ENCODE results near the gene C10orf71.

The C10orf71 gene

DNA sequence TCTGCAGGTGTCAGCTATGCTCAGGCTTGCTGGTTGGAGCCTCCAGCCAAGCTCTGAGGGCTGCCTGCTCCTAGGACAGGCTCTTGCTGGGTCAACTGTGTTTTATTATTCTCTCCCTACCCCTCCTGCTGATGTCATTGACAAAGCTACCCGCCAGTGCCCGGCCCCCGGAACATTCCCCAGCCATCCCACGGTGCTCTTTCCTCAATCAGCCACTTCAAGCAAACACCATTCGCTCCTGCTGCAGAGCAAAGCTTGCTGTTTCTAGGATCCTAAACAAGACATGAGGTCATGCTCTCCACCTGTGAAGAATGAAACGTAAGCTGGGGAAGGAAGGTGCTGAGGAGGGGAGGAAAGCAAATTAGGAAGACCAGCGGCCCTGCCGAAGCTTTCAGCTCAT is 2.1 kb upstream of the C10orf71 start:
- DNase-seq = no peak

DNA sequence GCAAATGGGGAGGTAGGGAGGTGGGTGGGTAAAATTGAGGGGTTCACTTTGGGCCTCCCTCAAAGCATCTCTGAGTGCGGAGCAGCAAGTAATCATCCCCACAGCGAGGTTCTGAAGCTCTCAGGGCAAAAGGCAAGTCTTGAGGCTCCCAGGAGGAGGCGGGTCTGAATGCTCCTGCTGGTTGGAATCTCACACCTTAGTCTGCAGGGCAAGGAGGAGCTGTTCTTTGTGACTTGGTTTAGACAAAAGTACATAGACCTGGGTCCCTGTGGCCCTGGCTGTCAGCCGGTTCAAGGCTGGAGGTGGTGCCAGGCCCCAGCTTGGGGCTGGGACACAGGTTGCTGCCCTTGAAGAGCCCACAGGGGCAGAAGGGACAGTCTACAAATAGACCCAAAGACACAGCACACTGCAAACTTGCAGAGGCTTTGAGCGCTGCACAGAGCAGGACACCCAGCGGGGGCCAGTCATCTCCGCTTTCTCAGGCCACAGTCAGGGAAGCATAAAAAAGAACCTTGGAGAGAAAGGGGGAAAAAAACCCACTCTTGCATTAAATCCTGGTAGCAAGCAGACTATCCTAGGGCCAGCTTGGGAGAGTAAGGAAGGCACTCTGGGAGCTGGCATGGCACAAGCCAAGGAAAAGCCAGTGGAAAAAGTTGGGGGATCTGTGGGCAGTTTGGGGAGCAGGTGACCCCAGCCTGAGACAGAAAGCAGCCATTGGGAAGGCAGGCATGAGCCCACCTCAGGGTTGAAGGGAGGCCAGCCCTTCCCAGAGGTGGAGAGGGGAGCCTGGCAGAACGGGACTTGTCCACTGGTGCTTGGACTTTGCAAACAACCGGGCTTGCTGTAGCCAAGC is 926 bp upstream of the C10orf71 start:
- DNase-seq = no peak

DNA sequence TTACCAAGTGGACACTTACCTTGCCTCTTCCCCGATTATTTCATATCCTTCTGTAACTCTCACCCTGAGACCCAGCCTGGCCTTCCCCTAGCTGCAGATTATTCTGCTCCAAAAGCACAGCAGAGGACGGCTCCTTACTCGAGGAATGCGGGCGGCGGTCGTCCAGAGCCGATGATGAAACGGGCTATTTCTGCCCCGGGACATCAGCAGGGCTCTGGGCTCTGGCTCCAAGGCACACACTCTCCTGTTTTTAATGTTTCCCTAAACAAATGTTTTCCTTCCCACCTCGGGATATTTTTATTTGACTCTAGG is 343 bp upstream of the C10orf71 start:
- no peak for DNase-seq

DNA sequence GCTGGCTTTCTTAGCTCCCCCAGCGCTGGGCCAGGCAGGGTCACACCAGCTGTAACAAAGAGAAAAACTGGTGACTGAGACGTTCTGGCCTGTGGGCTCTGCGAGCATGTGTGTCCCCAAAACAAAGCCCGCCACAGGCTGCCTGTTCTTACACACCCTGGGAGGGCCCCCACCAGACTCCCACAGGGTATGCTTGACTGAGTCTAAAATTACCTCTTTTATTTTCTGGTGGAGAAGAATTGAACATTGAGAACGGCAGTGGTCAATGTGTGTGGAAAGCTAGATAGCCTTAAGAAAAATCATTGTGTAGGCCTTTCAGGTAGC is 808 bp downstream of the C10orf71 start:
- DNase-seq = no peak

DNA sequence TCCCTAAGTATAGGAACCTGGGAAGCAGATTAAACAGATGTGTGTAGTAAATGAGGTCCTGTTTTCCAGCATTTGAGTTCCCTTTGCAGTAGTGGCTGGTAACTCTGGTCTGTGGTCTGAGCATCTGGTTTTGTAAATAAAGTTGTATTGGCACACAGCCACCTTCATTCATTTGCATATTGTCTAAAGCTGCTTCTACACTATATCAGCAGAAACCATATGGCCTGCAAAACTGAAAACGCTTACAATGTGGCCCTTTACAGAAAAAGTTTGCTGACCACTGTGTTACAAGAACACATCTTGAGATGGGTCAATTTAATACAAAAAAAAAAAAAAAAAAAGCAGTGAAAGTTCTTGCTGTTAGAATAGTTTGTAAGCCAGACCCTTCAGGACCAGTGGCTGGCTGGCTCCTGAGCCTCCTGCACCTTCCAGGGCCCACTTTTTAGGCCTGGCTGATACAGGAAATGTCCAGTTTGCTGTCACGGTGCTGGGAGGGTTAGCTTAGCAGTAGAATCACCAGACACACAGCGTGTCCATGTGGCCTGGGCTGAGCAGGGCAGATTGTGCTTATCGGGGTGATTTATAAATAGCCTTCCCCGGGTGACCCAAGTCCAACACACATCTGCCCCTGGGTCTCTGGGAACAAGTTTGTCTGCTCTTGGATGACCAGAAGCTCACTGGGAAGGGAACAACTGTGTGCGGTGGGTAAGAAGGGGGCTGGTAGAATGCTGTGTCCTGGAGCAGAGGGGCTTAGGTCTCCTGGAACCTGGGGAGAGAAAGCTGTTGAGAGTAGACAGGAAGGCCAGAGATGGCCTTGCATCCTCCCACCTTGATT is 1.4 kb downstream of the C10orf71 start:
- no peak for DNase-seq

DNA sequence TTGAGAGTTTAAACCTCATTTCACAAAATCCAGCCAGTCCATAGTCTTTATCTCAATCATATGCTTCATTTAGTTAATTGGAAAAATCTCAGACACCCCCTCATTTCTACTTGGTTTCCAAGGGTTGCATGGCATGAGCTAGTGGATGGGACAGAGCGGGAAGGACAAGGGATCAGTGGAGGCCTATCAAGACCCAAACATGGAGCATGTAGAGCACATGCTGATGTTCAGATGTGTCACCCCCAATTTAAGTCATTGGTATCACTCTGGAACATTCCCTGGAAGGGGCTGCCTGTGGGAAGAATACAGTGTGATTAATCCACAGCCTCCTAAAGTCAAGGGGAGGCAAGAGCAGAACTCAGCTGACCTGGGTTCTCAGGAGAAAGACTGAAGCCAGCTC is 2.3 kb downstream of the C10orf71 start:
- no peak for DNase-seq

DNA sequence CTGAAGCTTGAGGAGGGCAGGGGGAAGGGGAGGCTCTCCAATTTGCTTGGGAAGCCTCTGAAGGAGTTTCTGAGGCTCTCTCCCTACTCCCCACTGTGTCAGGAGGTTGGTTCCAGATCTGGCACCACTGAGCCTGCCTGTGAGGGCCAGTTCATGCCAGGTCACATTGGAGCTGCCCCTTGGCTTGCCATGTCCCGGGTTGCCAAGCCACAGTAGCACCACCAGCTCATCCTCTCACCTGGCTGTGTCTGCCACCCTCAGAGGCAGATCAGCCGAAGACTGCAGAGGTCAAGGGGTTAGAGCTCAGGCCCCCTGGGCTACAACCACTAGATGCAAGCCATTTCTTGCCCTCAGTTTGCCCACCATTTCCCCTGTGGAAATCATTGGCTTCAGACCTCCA is 3.1 kb downstream of the C10orf71 start:
- DNase-seq = no peak

DNA sequence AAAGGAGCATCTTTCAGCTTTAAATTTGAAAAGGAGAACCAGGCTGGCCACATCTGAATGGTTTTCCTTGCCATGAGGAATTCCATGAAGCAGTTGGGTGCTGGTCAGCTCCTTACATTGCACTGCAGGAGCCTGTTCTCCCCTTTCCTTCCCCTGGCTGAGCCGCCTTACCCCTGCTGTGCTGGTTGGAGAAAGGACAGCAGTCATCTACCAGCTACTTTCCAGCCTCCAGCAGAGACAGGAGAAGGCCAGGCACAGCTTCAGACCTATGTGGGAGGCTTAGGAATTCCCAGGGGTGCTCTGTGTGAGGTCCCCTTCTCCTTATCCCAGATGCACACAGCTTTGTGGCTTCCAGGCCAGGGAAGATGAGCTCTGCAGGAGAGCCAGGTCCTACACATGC is 4.7 kb downstream of the C10orf71 start:
- DNase-seq = no peak

DNA sequence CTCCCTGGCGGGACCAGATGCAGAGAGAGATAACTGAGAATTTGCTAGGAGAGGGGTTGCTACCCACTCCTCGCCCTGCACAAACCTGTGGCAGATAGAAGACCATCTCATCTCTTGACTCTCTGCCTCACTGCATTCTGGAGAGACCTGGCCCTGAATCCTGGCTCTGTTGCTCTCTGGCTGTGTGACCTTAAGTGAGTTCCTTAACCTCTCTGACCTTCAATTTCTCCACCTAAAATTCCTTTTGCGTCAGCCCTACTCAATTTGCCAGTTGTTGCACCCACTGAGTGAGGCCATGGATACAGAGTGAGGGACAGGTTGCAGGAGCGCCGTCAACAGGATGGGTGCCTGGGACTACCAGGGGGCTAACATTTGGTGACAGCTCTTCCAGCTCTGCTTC is 5.2 kb downstream of the C10orf71 start:
- DNase-seq = no peak

DNA sequence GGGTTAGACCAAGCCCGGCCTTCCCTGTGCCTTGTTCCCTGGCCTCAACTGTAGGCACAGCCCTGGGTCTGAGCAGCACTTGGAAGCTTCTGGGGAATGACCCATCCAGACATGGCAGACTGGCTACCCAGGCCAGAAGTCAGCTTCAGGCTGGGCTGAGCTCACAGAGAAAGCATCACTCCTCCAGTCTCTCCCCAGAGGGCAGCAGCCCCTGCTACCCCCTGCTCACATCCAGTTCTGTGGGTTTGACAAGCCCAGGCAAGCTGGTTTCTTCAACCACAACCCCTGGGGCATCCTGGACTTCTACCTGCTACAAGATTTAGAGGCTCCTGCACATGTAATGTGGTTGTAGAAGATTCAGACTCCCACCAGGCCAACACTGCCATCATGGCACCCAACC is 9.0 kb downstream of the C10orf71 start:
- DNase-seq = no peak

DNA sequence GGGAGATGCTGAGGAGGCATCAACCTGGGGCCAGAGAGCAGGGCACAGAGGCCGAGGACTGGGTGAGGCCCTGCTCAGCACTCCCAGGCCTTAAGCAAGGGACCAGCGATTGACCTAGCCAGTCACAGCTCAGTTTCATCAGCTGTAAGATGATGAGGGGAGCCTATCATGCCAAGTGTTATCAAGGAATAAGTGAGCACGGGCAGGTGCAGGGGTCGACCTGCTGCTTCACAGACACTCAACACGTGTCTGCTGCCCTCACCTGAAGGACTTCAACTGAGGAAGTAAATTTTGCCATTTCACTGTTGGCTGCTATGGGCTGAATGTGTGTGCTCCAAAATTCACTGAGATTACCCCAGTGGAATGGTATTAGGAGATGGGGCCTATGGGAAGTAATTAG is 9.9 kb downstream of the C10orf71 start:
- no peak for DNase-seq

DNA sequence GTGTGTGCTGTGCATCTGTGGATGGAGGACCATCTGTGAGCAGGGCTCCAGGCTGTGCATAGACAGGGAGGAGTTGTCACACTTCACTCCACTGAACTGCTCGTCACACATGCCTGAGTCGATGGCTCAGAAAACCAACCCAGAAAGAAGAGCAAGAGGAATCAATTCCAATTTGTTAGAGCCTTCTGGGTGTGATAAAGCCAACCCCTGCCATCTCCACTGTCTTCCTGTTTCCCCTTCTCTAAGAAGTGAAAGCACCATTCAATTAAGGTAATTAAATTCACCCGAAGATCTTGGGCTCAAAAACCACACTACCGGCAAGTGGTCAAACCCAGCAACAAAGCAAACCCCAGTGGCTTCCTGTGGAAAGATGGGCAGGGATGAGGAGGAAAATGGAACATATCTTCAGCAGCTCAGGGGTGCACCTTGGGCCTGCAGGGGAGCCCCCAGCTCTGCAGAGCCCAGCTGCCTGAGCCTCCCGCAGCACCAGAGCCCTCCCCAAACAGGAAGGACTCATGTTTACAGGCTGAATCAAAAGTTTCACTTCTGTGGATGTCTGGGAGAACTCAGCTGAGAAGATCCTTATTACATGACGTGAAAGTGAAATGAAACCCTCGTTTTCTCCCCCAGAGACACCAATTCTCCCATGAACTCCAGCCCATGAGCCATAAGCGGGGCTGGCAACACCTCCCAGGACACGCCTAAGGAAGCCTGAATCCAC is 10.9 kb downstream of the C10orf71 start:
- peak; percentile 89 for DNase-seq

DNA sequence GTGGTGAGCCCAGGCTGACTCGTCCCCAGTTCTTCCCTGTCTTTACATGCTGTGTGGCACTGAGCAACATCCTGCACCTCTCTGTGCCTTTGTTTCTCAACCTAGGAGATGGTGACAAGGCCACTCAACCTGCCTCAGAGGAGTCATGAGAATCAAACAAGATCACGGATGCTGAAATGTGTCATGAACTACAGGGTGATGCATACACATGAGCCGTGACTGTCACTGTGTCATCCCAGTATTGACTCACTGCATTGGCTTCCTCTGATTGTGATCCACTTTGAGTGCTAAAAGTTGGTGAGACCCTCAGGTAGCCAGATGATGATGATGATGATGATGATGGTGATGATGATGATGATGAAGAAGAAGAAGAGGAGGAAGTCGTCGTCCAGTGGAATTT is 11.5 kb downstream of the C10orf71 start:
- DNase-seq = peak; percentile 87

DNA sequence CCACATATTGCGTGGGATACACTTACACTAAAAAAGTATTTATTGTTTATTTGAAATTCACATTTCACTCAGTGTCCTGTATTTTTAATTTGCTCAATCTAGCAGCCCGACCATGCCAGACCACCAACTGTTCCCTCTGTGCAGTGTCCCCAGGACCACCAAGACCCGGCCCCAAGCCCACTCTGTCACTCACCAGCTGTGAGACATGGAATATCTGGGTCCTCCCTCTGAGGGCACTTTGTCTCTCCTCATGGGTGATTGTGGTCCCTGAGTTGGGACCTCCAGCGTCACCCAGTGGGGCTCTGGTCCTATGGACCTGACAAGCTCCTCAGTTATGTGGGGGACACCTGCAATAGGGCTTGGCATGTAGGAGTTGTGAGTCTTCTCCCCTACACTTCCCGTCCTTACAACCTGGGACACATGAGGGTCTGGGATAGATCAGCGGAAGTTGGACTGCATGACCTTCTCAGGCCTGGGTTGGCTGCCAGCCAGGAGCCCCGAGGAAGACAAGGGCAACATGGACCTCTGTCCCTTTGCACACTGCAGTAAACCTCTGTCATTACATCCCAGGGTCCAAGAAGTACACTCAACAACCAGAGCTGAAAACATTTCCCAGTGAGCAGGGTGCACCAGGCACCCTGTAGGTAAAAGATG is 12.1 kb downstream of the C10orf71 start:
- DNase-seq = no peak

DNA sequence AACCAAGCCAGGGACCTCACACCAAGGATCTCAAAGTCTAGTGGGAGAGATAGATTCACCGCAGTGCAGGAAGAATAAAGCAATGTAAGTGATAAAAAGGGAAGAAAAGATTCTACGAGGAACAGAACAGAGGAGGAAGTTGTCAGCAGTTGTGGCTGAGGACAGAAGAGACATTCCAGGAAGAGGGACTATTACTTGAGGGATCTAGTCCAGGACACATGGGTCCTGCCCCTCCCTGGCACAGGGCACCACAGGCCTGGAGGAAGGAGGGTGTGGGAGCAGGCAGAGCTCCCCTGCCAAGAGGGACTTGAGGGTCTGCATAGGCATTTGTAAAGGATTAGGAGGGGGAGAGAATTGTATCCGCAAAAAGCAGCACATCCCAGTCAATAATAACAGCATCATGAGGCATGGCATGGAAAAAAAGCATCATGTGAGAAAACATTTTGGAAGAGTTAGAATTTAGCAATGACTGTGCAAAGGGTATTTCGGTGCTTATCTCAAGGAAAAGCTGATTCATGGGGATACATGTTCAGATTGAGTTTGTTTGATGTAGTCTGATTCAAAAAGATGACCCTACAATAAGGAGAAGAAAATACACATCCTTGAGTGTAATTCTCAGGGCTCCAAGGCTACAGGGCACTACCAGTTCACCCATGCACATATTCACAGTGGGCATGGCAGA is 12.7 kb downstream of the C10orf71 start:
- DNase-seq = peak; percentile 36

DNA sequence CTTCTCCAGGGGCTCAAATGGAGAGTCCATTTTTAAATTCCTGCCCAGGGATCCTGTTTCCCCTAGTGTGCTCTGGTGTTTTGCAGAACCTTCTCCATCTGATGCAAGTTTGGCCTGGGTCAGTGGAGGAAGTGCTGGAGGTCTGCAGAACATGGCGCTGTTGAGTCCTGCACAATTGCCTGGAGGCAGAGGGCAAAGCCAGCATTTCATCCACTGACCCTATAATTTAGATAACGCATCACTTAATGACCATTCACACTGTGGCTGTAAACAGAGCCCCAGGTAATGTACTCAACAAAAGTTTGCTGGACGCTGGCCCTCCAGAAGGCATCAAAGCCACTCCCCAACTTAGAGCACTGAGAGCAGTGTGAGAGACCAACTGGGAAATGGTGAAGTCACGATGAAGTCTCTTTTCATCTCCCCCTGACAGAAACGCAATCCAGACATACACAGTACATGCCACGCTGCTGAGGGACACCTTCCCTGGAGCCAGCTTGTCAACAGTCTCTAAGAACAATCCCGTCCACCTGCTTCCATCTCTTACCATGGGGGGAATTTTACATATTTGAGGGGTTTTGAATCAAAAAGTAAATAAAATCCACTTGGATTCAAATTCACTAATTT is 13.4 kb downstream of the C10orf71 start:
- DNase-seq = no peak

DNA sequence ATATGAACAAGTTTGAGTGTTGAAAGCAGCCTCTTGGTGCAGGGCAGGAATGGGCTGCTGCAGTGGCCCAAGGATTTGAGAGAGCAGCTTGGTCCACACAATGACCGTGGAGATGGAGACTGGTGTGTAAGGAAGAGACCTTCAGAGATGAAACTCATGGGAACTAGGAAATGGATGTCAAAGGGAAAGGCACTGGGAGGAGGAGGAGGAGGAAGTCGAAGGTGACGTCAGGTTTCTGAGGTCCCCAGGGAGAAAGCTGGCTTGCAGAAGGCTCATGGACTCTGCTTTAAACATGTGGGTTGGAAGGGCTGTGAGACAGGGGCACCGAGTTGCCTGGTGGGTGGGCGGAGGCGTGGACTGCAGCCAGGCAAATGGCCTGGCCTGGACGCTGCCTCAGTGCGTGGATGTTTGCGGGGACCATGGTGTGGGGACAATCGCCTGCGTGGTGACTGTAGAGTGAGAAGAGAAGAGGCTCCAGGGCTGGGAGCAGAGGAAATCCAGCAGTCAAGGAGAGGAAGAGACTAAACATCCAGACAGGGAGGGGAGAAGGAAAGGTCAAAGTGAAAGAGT is 14.6 kb downstream of the C10orf71 start:
- no peak for DNase-seq

DNA sequence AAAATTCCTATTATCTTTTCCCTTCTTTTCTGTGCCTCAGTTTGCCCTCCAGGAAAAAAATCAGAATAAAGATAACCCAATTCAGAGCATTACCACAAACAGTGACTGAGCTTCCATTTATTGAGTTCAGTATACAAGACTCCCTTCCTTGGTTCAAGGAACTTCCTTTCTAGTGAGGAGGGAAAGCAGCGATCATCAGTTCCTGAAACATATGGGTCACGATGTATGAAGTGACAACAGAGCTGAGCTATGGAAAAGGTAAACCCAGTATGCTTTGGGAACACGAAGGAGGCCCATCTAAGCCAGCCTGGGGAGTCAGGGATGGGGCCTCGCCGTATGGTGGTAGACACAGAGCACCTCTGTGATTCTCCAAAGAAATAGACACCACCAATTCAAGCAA is 15.8 kb downstream of the C10orf71 start:
- peak; percentile 20 for DNase-seq

DNA sequence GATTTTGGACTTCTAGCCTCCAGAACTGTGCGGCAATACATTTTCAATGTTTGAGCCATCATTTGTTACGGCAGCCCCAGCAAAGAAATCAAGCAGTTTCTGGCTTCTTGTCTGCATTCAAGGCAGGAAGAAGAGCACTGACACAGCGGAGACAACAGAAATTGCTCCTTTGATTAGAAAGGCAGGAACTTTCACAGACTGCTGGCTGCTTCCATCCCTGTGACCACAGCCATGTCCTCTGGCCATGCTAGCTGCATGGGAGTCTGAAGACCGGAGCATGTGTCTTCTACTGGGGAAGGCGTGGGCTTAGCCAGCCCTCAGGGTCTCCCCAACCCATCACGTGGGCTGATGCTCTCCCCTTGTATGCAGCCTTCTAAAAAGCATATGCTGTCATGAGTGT is 19.1 kb downstream of the C10orf71 start:
- DNase-seq = no peak

DNA sequence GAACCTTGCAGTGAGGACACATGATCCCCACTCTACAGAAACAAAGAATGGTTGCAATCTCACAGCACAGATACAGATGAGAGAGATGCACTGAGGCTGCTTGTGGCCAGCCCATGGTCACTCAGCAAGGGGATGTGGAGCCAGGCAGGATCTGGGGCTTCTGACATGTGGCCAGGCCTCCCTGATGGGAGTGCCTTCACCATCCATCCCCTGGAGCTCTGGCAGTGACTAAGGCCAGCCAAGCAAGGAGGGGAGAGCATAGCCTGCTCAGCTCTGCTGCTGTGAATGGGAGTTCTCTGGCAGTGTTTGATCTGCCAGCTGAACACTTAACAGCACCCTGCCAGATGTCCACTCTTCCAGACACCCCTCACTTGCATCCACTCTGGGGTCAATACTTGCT is 19.8 kb downstream of the C10orf71 start:
- no peak for DNase-seq

DNA sequence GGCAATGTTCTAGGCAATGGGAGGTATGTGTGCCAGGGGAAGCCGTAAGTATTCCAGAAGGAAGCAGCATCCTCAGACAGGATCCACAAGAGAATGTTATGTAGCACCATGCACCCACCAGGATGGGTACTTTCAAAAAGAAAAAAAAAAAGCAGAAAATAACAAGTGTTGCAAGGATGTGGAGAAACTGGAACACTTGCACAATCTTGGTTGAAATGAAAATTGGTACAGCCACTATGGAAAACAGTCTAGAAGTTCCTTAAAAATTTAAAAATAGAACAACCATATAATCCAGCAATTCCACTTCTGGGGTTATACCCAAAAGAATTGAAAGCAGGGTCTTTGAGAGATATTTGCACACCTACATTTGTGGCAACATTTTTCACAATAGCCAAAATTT is 20.2 kb downstream of the C10orf71 start:
- DNase-seq = peak; percentile 26

DNA sequence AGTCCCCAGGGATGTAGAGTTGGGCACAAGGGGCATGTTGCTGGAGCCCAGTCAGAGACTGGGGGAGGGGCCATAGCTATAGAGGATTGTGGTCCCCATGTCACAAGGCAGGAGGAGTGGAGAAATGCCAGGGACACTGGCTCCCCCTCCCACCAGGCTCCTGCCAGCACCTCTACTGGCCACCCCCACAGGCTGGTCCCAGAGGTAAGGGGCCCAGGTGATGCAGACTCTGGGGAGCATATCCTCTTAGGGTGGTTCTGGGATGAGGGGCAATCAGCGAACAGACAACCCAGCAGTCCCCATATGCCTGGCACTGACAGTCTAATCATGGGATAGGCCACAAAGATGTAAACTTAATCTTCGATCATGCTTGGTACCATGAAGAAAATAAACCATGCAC is 21.2 kb downstream of the C10orf71 start:
- DNase-seq = no peak

Data from suppressor macrophage treated with lipopolysaccharide for 4 hours (primary cell).